NB4 (cell line): ENCODE results near the gene BPHL.
"Not testable (repeated sequence)": the region's sequence is repeated elsewhere in the genome, so short reads cannot be mapped to it uniquely, and the experiment has no call there.

ENCODE experiments used
- DNase-seq: peaks from one replicate; pipeline ENCODE4 v3.0.0; 2010; ENCODE audit warnings: low read depth
- H3K4me3 ChIP-seq: one replicate; pipeline ENCODE4 v1.5.1; 2011; ENCODE audit warnings: mild to moderate bottlenecking, low read depth, low read length, moderate library complexity
- MYC ChIP-seq: IDR thresholded peaks from 2 replicates; pipeline ENCODE4 v1.6.1; 2011; ENCODE audit warnings: low read depth, low read length
- POLR2A ChIP-seq: IDR thresholded peaks from 2 replicates; pipeline ENCODE4 v1.6.1; 2011; ENCODE audit warnings: mild to moderate bottlenecking; ENCODE audit not compliant: insufficient read length; ENCODE audit errors: extremely low read depth
- TF ChIP-seq, protein P1 (sequence below): IDR thresholded peaks from 2 replicates; pipeline ENCODE4 v1.6.1; 2011; ENCODE audit warnings: low read depth, low read length
- TF ChIP-seq, protein P2 (sequence below): IDR thresholded peaks from one replicate; pipeline ENCODE4 v1.5.1; 2012; ENCODE audit warnings: low read depth, low read length

BPHL gene

GRCh38 chr6:3176562-3177355 lies 58.2 kb downstream of the BPHL start:
- TF ChIP-seq POLR2A (no peak), MYC (no peak)
- TF ChIP-seq, protein P1, sequence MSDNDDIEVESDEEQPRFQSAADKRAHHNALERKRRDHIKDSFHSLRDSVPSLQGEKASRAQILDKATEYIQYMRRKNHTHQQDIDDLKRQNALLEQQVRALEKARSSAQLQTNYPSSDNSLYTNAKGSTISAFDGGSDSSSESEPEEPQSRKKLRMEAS, result no peak
- TF ChIP-seq, protein P2, sequence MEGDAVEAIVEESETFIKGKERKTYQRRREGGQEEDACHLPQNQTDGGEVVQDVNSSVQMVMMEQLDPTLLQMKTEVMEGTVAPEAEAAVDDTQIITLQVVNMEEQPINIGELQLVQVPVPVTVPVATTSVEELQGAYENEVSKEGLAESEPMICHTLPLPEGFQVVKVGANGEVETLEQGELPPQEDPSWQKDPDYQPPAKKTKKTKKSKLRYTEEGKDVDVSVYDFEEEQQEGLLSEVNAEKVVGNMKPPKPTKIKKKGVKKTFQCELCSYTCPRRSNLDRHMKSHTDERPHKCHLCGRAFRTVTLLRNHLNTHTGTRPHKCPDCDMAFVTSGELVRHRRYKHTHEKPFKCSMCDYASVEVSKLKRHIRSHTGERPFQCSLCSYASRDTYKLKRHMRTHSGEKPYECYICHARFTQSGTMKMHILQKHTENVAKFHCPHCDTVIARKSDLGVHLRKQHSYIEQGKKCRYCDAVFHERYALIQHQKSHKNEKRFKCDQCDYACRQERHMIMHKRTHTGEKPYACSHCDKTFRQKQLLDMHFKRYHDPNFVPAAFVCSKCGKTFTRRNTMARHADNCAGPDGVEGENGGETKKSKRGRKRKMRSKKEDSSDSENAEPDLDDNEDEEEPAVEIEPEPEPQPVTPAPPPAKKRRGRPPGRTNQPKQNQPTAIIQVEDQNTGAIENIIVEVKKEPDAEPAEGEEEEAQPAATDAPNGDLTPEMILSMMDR, result no peak
- DNase-seq, result peak; percentile 88
- no peak overlapping the region for H3K4me3 ChIP-seq

- DNase-seq, H3K4me3 ChIP-seq: not testable (repeated sequence)
These were observed 60.2 kb downstream of the BPHL start for GRCh38 chr6:3178666-3179065.

- H3K4me3 ChIP-seq, DNase-seq: not testable (repeated sequence)
These were observed 61.4 kb downstream of the BPHL start for GRCh38 chr6:3179945-3180344.

DNA sequence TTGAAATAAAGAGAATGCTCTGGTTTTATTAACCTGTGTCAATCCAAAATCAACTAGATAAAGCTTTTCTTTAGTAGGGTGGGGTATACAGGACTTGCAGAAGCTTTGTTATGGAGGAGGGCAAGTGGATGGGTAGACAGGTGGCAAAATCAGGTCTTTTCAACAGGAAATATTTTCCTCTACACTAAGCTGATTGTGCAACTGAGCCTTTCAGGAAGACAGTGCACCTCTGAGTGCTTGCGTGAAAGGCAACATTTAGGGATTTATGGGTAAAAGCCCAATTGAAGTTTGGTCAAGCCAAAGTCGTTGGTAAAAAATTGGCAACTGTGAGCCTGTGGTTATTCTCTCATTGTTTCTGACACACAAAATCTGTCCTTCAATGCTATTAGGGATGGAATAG lies 62.6 kb downstream of the BPHL start:
- H3K4me3 ChIP-seq, result no peak overlapping the region
- TF ChIP-seq POLR2A, result no peak
- no peak for DNase-seq

DNA sequence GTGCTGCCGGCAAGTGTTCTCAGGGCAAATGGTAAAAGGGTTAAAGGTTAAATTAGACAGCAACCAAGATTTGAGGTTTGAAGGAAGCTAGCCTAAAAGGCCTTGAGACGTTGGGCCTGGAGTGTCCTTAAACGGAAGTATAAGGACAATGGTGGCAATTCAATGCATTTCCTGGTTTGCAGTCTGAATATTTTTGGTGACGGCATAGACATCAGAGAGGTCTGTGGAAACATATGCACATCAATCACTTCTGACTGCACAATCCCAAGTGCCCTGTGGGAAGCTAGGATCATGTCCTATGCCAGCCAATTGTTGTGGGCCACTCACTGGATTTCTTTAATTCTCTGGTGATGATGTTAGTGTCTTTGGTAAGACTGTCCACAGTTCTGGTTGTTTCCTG lies 64.6 kb downstream of the BPHL start:
- TF ChIP-seq, protein P1, result no peak
- TF ChIP-seq, protein P2, result no peak
- TF ChIP-seq POLR2A (no peak), MYC (no peak)
- H3K4me3 ChIP-seq, result no peak overlapping the region
- DNase-seq, result no peak

- no peak overlapping the region for H3K4me3 ChIP-seq
- TF ChIP-seq POLR2A (no peak), MYC (no peak)
- TF ChIP-seq, protein P1, result no peak
- TF ChIP-seq, protein P2, result no peak
These were observed 68.5 kb downstream of the BPHL start for GRCh38 chr6:3186974-3187382.

DNA sequence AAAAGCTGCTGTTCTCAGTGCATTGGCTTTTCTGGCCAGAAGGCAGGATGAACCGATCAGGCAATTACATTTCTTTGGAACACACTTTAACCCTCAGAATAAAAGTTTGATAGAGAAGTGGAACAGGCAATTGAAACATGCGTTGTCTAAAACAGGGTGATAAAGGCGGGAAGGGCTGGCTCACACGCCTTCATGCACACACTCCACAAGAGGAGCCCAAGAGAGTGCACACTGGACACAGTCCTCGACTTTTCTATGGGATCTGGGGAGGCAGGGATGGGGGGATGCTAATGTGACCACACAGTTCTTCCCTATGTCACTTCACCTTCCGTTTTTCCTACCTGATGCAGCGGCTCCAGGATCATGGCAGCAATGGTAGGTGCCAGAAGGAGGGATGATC lies 69.8 kb downstream of the BPHL start:
- no peak for DNase-seq

More at GRCh38 chr6:3186974-3187382, 68.5 kb downstream of the BPHL start:
- DNase-seq, result no peak

DNA sequence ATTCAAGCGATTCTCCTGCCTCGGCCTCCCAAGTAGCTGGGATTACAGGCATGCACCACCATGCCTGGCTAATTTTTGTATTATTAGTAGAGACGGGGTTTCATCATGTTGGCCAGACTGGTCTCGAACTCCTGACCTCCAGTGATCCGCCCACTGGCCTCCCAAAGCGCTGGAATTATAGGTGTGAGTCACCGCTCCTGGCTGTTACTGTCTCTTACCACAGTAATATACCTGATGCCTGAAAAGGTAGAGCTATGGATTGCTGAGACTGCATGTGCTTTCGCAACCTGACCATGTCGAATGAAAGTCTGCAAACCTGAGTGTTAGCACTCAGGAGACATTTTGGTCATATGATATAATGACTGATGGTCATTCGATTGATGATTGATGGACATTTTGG lies 70.7 kb downstream of the BPHL start:
- DNase-seq, H3K4me3 ChIP-seq: not testable (repeated sequence)

More for the DNA sequence above, 69.8 kb downstream of the BPHL start:
- H3K4me3 ChIP-seq, result no peak overlapping the region
- TF ChIP-seq POLR2A (no peak), MYC (no peak)
- TF ChIP-seq, protein P1, result no peak
- TF ChIP-seq, protein P2, result no peak
